Anterior cingulate cortex (tissue), 58 donors: Measurements from ENCODE around the gene ZNF609.
A peak's percentile ranks its signal among the peaks of the same experiment; 100 is the strongest.
"Not testable (repeated sequence)": the region's sequence is repeated elsewhere in the genome, so short reads cannot be mapped to it uniquely, and the experiment has no call there.

ENCODE experiments used
- DNase-seq, 58 donors: peaks; one replicate each; lab custom pipeline; 2025; lab: John Stamatoyannopoulos, UW

Gene ZNF609

GRCh38 chr15:64456634-64457108, 3.7 kb upstream of the ZNF609 start:
- no peak for DNase-seq

DNA sequence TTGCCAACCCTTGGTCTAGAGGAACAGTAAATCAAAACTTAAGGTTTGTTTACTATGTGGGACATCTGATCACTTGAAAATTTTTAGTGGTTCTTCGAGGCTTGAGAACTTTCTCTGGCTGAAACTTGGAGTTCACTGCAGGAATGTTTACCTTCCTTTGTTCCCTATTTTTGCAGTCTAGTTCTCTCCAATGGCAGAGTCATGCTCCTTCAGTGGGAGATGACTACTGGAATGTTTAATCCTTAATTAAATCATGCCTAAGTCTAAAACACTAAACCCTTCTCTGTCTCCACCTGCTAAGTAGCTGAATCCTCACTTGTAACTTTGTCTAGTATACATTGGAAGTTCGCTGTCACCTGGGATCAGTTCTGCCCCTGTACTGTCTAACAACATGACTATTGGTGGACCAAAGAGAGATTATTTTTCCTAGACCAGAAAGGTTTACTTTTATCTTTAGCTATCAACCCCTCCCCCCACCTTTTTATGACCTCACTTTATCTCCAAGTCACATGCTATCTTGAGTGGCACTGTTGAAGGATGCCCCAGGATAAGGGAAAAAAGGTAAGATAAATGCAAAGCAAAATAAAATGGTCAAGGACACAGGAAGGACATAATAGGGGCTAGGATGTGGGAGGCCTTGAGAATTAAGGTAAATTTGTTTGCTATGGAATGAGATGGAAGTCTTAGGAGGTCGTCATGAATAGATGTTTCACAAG, 1.2 kb upstream of the ZNF609 start:
- no peak for DNase-seq

- DNase-seq, result peak in 43 of 58 donors; percentile 7 to 71 (median 40)
These were observed 644 bp downstream of the ZNF609 start for GRCh38 chr15:64460724-64461720.

- DNase-seq, result peak in 35 of 58 donors; percentile 3 to 67 (median 28)
These were observed 1.4 kb downstream of the ZNF609 start for GRCh38 chr15:64461721-64462162.

DNA sequence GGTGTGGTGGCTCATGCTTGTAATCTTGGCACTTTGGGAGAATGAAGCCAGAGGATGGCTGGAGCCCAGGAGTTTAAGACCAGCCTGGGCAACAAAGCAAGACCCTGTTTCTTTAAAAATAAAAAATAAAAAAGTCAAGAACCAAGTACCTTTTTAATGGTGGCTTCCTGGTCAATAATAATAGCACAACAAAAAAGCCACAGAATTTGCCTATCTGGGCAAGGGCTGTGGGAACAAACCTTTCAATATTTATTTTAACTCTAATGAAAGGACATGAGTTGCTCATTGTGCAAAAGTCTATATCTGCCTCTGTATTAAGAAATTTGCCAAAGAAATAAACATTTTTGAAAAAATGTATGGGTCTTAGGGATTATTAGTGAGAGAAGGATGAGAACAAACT, 2.1 kb downstream of the ZNF609 start:
- no peak for DNase-seq

- DNase-seq, result no peak
These were observed 4.1 kb downstream of the ZNF609 start for GRCh38 chr15:64464276-64465005.

- no peak for DNase-seq
These were observed 6.2 kb downstream of the ZNF609 start for GRCh38 chr15:64466408-64467141.

- DNase-seq, result no peak
These were observed 11.8 kb downstream of the ZNF609 start for GRCh38 chr15:64472161-64472560.

DNA sequence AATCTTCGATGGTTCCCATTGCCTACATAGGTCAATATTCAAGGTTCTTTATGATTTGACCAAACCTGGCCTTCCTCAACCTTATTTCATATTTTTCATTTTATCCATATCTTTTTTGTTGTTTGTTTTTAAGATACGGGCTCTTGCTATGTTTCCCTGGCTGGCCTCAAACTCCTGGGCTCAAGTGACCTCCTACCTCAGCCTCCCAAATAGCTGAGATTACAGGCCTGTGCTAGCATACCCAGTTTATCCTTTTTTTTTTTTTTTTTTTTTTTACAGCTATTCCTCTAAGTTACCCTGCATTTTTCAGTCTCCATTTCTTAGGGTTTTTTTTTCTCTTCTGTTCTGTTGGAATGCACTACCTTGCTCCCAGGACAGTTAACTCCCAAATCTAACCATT, 14.5 kb downstream of the ZNF609 start:
- DNase-seq, result no peak

DNA sequence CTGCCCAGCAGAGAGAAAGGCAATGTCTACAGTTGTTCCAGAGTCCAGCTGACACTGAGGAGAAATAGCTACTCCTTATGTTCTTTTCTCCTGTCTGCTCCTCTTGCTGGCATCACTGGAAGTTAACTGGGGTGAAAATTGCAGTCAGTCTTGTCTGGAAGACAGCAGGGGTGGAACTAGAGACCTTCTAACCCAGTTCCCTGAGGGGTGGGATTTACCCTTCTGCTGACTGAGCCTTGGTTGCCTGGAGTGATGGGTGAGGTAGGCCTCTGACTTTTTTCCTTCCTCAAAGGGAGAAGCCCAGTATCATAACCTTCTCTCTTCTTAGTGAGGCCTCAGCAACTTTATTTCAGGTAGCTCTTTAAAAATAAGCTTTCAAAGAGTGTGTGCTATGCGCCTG, 16.2 kb downstream of the ZNF609 start:
- no peak for DNase-seq

- DNase-seq, result no peak
These were observed 18.5 kb downstream of the ZNF609 start for GRCh38 chr15:64478863-64479262.

GRCh38 chr15:64480891-64481290, 20.5 kb downstream of the ZNF609 start:
- DNase-seq, result no peak

DNA sequence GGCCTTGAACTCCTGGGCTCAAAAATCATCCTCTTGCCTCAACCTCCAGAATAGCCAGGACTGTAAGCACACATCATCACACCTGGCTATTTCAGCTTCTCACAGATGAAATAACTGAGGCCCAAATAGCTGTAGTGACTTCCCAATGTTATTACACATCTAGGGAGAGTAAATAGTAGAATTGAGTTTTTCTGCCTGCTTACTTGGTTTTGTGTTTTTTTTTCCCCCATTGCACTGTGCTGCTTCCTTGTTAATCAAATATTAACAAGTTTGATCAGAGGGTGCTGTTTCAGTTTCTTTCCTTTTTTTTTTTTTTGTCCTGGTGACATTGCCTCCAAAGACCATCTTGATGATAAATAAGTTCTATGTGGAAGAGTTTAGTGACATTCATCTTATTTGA, 23.4 kb downstream of the ZNF609 start:
- no peak for DNase-seq

DNA sequence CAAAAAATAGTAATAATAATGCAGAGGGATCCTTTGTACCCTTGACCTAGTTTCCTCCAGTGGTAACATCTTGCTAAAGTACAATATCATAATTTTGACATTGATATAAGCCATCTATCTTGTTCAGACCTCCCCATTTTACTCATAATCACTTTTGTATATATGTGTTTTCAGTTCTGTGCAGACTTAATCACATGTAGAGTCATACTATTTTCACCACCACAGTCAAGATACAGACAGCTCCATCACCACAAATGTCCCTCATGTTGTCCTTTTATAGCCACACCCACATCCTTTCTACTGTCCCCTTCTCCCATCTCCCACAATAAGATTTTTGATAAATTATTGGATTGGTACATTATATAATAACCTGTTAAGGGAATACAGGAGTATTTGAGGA, 25.4 kb downstream of the ZNF609 start:
- no peak for DNase-seq

GRCh38 chr15:64490598-64491259, 30.4 kb downstream of the ZNF609 start:
- DNase-seq, result no peak

DNA sequence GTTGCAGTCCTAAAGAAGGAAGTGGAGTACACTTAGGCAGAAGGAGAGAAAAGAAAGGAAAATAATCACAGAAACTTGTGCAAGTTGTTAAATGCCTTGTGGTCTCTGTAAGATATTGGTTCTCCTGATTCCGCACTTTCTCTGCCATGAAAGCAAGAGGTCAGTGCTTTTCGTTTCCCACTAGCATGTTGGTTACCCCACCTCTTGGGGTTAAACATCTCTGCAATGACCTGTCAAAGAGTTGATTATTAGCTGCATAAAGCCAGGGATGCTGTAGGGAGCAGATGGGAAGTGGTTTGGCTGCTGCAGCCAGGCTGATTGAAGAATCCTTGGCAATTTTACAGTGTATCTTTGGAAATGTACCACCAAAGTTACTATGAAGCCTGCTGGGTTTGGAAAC, 33.3 kb downstream of the ZNF609 start:
- no peak for DNase-seq

- DNase-seq, result not testable (repeated sequence)
These were observed 35.6 kb downstream of the ZNF609 start for GRCh38 chr15:64495968-64496367.

DNA sequence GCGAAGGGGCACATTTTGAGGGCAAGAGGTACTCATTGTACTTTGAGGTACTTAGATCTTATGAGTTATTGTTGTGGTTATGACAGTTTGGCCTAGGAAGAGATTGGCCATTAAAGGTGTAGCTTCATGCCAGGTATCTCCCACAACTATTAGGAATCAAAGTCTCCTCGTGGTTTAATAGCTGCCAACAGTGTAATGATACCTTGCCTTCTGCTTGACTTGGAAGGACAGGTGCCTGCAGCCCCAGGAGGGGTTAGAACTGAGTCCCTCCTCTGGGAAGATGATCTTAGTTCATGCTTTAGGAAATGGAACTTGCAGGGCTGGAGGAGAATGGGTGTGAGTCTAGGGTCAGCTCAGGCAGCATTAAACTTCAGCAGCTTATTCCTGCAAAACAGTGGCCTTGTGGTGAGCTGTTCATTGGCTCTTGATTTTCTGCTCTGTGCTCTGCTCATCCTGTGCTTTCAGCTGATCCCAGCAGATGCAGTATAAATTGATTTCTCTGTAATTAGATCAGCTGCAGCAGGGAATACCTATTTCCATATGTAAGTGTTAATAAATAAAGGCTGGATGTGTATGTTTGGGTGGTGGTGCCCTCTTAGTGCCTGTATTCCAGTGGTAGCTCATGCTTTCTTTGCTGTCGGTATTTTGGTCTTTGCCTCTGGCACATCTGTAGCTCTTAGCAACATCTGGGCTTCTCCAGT, 40.5 kb downstream of the ZNF609 start:
- no peak for DNase-seq

DNA sequence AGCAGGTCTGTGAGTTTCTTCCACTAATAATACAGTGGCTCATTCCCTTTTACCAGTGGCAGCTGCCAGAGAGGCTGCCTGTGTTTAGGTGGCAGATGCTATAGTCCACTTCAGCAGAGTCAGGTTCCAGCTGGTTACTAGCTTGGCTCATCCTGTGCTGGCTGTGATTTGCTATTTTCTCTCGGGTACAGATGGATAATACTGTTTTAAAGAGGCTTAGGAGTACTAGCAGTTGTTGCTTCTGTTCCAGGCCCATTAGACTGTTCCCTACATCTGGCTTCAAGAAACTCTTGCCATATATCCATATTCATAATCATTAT, 41.0 kb downstream of the ZNF609 start:
- DNase-seq, result peak in 4 of 58 donors; percentile 11 to 36 (median 24)
